Measurements from ENCODE around the gene CCDC85B. TPM values are rescaled to one million over a fixed set of nuclear protein-coding genes. Genes with fewer than 3 reads are reported as not detected.

Gene CCDC85B
- total RNA-seq, 1 donor from 2014 or later, result 3.9 TPM

DNA sequence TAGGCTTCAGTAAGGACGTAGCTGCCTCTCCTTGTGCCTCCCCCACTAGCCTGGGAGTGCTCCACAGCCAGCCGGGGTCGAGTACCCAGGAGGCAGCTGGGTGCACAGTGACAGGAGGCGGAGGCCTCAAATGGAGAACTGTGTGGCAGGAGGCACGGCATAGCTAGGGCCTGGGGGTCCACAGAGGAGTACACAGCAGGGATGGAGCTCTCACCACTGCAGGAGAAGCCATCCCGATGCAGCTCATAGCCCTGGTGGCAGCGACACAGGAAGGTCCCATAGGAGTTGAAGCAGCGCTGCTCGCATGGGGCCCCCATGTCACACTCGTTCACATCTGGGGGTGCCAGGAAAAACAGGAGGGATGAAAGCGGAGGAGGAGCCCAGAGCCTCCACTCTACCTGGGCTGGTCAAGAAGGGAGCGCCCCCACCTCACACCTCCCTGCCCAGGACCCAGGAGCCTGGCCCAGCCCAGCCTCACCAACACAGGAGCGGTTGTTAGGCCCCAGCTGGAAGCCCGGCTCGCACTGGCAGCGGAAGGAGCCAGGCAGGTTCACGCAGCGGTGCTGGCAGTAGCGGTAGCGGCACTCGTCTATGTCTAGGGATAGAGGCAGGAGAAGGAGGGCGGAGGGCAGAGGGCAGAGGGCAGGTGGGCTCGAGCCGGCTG, 20.7 kb upstream of the CCDC85B start:
- H3K27ac Mint-ChIP-seq, result no peak overlapping the region

DNA sequence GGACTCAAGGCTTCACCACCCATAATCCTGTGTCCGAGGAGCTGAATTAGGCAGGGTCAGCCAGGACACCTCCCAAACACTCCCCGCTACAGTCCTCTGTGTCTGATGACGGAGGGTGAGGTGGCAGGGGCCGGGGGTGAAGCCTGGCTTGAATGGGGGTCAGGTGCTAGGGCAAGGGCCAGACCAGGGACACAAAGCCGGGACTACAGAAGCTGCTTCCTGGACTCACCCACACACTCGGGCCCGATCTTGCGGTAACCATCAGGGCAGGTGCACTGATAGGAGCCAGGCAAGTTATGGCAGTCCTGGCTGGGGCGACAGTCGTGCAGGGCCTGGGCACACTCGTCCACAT, 20.2 kb upstream of the CCDC85B start:
- Mint-ChIP-seq H3K4me3 (peak overlapping the region; percentile 57), H3K4me1 (peaks cover 35% of the 10 kb centered on the region), H3K27me3 (ENCODE audit: insufficient read depth, low read depth) (peaks cover 17% of the 10 kb centered on the region)

More for the DNA sequence above, 20.7 kb upstream of the CCDC85B start:
- Histone ChIP-seq H3K9ac (no peak overlapping the region), H3K4me3 (no peak overlapping the region), H3K27me3 (peaks cover 17% of the 10 kb centered on the region), H3K36me3 (no peaks in the 10 kb centered on the region), H4K20me1 (ENCODE audit: low read depth) (peaks cover 11% of the 10 kb centered on the region), H3K4me1 (peaks cover 4% of the 10 kb centered on the region), H3K27ac (no peak overlapping the region), H3F3A (ENCODE audit: low read depth) (peaks cover 29% of the 10 kb centered on the region), H3K9me3 (ENCODE audit: low read depth) (no peaks in the 10 kb centered on the region), H3K4me2 (no peak overlapping the region), H3K79me2 (ENCODE audit: low read depth) (no peaks in the 10 kb centered on the region), H2AFZ (replicated peaks) (no peak overlapping the region)
- Mint-ChIP-seq H3K9me3 (no peaks in the 10 kb centered on the region), H3K4me1 (peaks cover 35% of the 10 kb centered on the region), H3K4me3 (no peak overlapping the region), H3K27me3 (ENCODE audit: insufficient read depth, low read depth) (peaks cover 17% of the 10 kb centered on the region), H3K36me3 (peaks cover 2% of the 10 kb centered on the region)
- TF ChIP-seq, protein P1, sequence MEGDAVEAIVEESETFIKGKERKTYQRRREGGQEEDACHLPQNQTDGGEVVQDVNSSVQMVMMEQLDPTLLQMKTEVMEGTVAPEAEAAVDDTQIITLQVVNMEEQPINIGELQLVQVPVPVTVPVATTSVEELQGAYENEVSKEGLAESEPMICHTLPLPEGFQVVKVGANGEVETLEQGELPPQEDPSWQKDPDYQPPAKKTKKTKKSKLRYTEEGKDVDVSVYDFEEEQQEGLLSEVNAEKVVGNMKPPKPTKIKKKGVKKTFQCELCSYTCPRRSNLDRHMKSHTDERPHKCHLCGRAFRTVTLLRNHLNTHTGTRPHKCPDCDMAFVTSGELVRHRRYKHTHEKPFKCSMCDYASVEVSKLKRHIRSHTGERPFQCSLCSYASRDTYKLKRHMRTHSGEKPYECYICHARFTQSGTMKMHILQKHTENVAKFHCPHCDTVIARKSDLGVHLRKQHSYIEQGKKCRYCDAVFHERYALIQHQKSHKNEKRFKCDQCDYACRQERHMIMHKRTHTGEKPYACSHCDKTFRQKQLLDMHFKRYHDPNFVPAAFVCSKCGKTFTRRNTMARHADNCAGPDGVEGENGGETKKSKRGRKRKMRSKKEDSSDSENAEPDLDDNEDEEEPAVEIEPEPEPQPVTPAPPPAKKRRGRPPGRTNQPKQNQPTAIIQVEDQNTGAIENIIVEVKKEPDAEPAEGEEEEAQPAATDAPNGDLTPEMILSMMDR (IDR thresholded peaks at IDR 0.05), result no peak
- no peak for TF ChIP-seq EZH2phosphoT487 (IDR thresholded peaks at IDR 0.05)
- DNase-seq (ENCODE audit: low spot score), result no peak

GRCh38 chr11:65870706-65871681, 19.5 kb upstream of the CCDC85B start:
- Histone ChIP-seq H3K9me3 (ENCODE audit: low read depth) (no peaks in the 10 kb centered on the region), H4K20me1 (ENCODE audit: low read depth) (peaks cover 11% of the 10 kb centered on the region), H3K4me1 (peaks cover 4% of the 10 kb centered on the region), H3K27ac (no peak overlapping the region), H3K4me2 (peak overlapping the region; percentile 97), H3K27me3 (peaks cover 17% of the 10 kb centered on the region), H3K9ac (no peak overlapping the region), H3K4me3 (no peak overlapping the region), H3K79me2 (ENCODE audit: low read depth) (no peaks in the 10 kb centered on the region), H2AFZ (replicated peaks) (no peak overlapping the region), H3K36me3 (no peaks in the 10 kb centered on the region), H3F3A (ENCODE audit: low read depth) (peaks cover 28% of the 10 kb centered on the region)
- H3K4me3 Mint-ChIP-seq, result peak overlapping the region; percentile 62
- TF ChIP-seq, protein P1 (IDR thresholded peaks at IDR 0.05), result no peak
- TF ChIP-seq EZH2 (IDR thresholded peaks at IDR 0.05) (no peak), EZH2phosphoT487 (IDR thresholded peaks at IDR 0.05) (no peak)
- peaks cover 17% of the 10 kb centered on the region for H3K27me3 Mint-ChIP-seq (ENCODE audit: insufficient read depth, low read depth)
- no peak for DNase-seq (ENCODE audit: low spot score)
- peaks cover 35% of the 10 kb centered on the region for H3K4me1 Mint-ChIP-seq
- H3K9me3 Mint-ChIP-seq, result no peaks in the 10 kb centered on the region
- H3K27ac Mint-ChIP-seq, result peak overlapping the region; percentile 25
- no peaks in the 10 kb centered on the region for H3K36me3 Mint-ChIP-seq

More for the DNA sequence above, 20.2 kb upstream of the CCDC85B start:
- Mint-ChIP-seq H3K36me3 (no peaks in the 10 kb centered on the region), H3K27ac (peak overlapping the region; percentile 25), H3K9me3 (no peaks in the 10 kb centered on the region)
- peaks cover 11% of the 10 kb centered on the region for H4K20me1 ChIP-seq (ENCODE audit: low read depth)
- H3K4me3 ChIP-seq, result no peak overlapping the region
- no peaks in the 10 kb centered on the region for H3K9me3 ChIP-seq (ENCODE audit: low read depth)
- TF ChIP-seq EZH2 (IDR thresholded peaks at IDR 0.05) (no peak), EZH2phosphoT487 (IDR thresholded peaks at IDR 0.05) (no peak)
- TF ChIP-seq, protein P1 (IDR thresholded peaks at IDR 0.05), result no peak
- H3F3A ChIP-seq (ENCODE audit: low read depth), result peaks cover 29% of the 10 kb centered on the region
- H3K4me1 ChIP-seq, result peaks cover 4% of the 10 kb centered on the region
- no peak overlapping the region for H3K27ac ChIP-seq
- peaks cover 17% of the 10 kb centered on the region for H3K27me3 ChIP-seq
- H2AFZ ChIP-seq (replicated peaks), result no peak overlapping the region
- no peak overlapping the region for H3K9ac ChIP-seq
- H3K4me2 ChIP-seq, result no peak overlapping the region
- DNase-seq (ENCODE audit: low spot score), result no peak
- H3K79me2 ChIP-seq (ENCODE audit: low read depth), result no peaks in the 10 kb centered on the region
- H3K36me3 ChIP-seq, result no peaks in the 10 kb centered on the region

All from neural progenitor cell (in vitro differentiated cells).